Hematopoietic multipotent progenitor cell (in vitro differentiated cells): ENCODE results near the gene FBXL2. TPM values are rescaled to one million over a fixed set of nuclear protein-coding genes. Genes with fewer than 3 reads are reported as not detected.
"Not testable (repeated sequence)": the region's sequence is repeated elsewhere in the genome, so short reads cannot be mapped to it uniquely, and the experiment has no call there.

Experiments
- DNase-seq, 3 donors: peaks; one replicate each; pipeline ENCODE4 v3.0.0-alpha.2; 2011 to 2015; ENCODE audit warnings: low read depth in 2 of 3, low spot score in 2 of 3
- small RNA-seq: library from RNA; depleted of rRNA; stranded (forward); fragments of <200 nt; gene quantifications from one replicate; pipeline ENCODE3, GENCODE V24; 2012
- total RNA-seq: library from RNA; depleted of rRNA; stranded (reverse); fragments of >200 nt; gene quantifications from one replicate; pipeline ENCODE4 v1.2.3, GENCODE V29; 2012

FBXL2 gene
- total RNA-seq, 1 donor, result 1.9 TPM

DNA sequence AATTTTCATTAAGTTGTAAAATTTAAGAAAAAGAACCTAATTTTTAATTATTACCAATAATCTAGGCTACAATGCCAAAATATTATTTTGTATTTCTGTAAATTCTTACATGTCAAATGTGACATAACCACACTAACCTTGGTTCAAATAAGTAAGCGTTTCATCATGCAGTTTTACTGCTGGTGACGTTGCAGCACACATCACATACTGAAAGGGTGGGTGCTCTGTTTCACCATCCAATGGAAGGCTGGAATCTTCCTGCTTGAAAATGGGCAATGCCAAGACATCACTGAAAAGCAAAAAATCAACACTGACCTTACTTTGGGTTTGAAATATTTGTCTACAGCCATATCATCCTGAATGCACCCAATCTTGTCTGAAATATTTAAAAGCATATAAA is 148.2 kb downstream of the FBXL2 start:
- no peak for DNase-seq

DNA sequence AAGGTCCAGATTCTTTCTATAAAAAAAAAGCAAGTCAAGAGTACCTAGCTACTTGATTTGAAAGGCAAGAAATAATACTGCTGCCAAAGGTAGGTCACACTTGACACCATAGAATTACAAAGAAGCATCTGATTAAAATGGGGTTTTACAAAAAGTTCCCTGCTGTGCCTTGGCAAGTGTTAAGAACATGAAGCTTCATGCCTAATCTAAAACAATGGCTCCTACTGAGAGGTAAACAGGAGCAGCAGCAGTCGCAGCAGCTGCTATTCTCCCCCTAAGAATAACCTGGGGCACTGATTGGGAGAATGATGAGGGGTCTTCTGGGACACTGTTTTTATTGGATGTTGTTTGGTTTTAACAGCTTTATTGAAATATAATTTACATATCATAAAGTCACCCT is 148.8 kb downstream of the FBXL2 start:
- DNase-seq, result no peak

DNA sequence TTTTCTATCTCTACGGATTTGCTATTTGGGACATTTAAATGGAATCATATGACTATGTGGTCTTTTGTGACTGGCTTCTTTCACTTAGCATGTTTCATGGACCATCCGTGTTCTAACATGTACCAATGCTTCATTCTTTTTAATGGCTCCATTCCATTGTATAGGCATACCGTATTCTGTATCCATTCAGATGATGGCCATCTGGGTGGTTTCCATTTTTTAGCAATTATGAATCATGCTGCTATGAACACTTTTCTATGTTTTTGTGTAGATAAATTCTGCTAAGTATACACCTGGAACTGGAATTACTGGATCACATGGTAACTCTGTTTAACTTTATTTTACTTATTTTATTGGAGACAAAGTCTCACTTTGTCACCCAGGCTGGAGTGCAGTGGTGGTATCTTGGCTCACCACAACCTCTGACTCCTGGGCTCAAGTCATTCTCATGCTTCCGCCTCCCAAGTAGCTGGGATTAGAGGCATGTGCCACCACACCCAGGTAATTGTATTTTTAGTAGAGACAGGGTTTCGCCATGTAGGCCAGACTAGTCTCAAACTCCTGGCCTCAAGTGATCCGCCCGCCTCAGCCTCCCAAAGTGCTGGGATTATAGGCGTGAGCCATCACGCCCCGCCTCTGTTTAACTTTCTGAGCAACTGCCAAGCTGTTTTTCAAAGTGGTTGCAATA is 149.5 kb downstream of the FBXL2 start:
- DNase-seq, result no peak

DNA sequence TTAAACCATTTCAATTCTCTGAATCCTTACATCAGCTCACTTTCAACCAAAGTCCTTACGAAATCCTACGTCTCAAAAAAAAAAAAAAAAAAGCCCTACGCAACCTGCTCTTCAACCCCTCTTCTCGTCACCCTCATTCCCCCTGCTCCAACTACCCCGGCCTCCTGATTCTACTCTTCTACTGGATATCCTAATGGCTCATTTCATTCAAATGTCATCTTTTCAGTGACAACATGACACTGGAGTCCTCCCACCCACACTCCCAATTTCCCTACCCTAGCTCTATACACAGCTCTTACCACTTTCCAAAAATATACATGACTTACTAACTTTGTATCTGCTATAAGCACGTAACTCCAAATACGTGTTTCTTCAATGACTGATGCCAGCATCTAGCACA is 151.5 kb downstream of the FBXL2 start:
- DNase-seq, result no peak

DNA sequence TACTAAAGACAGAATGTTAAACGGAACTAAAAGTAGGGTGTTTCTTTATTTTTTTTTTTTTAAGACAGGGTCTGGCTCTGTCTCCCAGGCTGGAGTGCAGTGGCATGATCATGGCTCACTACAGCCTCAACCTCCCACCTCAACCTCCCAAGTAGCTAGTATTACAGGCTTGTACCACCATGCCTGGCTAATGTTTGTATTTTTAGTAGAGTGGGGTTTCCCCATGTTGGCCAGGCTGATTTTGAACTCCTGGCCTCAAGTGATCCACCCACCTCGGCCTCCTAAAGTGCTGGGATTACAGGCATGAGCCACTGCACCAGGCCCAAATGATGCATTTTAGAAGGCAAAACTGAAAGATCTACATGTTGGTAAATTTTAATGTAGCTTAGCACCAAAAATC is 152.1 kb downstream of the FBXL2 start:
- DNase-seq, result not testable (repeated sequence)

- DNase-seq, result no peak
Measured at GRCh38 chr3:33430061-33430460, 152.8 kb downstream of the FBXL2 start.

DNA sequence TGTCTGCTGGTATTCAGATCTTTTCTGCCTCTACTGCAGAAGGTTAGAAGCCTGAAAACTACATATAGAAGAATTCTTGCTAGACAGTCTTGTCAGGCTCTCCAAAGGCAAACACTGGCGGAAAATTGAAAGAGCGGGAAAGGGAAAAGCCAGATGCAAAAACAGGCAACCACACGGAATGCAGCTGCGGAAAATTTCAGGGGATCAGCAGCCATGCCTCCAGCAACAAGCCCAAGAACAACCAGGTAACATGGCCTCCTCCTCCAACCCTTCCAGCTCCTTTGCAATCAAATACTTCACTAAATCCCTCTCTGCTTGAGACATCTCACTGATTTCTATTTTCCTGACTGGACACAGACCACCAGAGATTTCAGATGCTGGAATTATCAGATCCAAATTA is 153.3 kb downstream of the FBXL2 start:
- no peak for DNase-seq

- no peak for DNase-seq
Measured at GRCh38 chr3:33433843-33434242, 156.6 kb downstream of the FBXL2 start.

Small RNAs within 50 kb of the gene (small RNA-seq; reads per million reads assigned to genes)
- not detected for gene RNU7-110P

Other genes starting within 250 kb of the FBXL2 start
- gene GLB1, start 180.3 kb upstream of the FBXL2 start, total RNA-seq, result 31.0 TPM
- gene TMPPE, start 180.3 kb upstream of the FBXL2 start, total RNA-seq, result 13.5 TPM
- gene CRTAP, start 163.4 kb upstream of the FBXL2 start, total RNA-seq, result 35.3 TPM
- under 0.01 TPM for gene SUSD5, start 58.6 kb upstream of the FBXL2 start, total RNA-seq
- gene UBP1, start 163.0 kb downstream of the FBXL2 start, total RNA-seq, result 42.0 TPM